SK-N-SH (cell line): Measurements from ENCODE around the gene TAOK3.

Experiments
- EP300 ChIP-seq, 2 experiments: IDR thresholded peaks; 2 replicates each; pipeline versions ENCODE4 v1.4.0 to v1.6.1; 2012; ENCODE audit warnings: borderline replicate concordance in 1 of 2, low read depth in 1 of 2, low read length in 1 of 2
- EZH2phosphoT487 ChIP-seq: fragments of 200-600 bp; sonication (generic); IDR thresholded peaks from 2 replicates; pipeline ENCODE4 v1.6.1; 2017; ENCODE audit warnings: low read depth, mixed run types, mild to moderate bottlenecking, antibody characterized with exemption, moderate library complexity, borderline replicate concordance
- PBX3 ChIP-seq: IDR thresholded peaks from 2 replicates; pipeline ENCODE4; 2012
- POLR2AphosphoS5 ChIP-seq: IDR thresholded peaks from 2 replicates; pipeline ENCODE4 v1.6.1; 2012; ENCODE audit warnings: low read depth, low read length
- TAF1 ChIP-seq: IDR thresholded peaks from 2 replicates; pipeline ENCODE4 v1.6.1; 2012; ENCODE audit warnings: low read depth, mild to moderate bottlenecking, low read length, moderate library complexity, borderline replicate concordance
- TCF12 ChIP-seq: IDR thresholded peaks from 2 replicates; pipeline ENCODE4 v1.4.0; 2012
- YY1 ChIP-seq: IDR thresholded peaks from 2 replicates; pipeline ENCODE4 v1.4.0; 2012; ENCODE audit warnings: low read depth, mild to moderate bottlenecking
- TF ChIP-seq, protein P1 (sequence below): fragments of 200-600 bp; sonication (generic); IDR thresholded peaks from 2 replicates; pipeline ENCODE4 v1.6.1; 2017; ENCODE audit warnings: antibody characterized with exemption, mild to moderate bottlenecking, moderate library complexity

DNA sequence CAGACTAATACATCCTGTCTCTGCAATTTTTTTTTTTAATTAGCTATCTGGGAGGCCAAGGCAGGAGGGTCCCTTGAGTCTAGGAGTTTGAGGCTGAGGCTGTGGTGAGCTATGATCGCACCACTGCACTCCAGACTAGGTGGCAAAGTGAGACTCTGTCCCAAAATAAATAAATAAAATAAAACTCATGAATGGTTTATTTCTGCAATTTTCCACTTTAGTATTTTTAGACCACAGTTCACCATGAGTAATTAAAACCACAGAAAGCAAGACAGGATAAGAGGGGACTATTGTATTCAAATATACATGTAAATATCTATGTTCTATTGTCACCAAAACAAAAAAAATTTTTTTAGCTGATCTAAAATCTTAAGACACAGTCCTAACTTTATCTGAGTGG is 17.8 kb downstream of the TAOK3 start:
- TF ChIP-seq, protein P1, sequence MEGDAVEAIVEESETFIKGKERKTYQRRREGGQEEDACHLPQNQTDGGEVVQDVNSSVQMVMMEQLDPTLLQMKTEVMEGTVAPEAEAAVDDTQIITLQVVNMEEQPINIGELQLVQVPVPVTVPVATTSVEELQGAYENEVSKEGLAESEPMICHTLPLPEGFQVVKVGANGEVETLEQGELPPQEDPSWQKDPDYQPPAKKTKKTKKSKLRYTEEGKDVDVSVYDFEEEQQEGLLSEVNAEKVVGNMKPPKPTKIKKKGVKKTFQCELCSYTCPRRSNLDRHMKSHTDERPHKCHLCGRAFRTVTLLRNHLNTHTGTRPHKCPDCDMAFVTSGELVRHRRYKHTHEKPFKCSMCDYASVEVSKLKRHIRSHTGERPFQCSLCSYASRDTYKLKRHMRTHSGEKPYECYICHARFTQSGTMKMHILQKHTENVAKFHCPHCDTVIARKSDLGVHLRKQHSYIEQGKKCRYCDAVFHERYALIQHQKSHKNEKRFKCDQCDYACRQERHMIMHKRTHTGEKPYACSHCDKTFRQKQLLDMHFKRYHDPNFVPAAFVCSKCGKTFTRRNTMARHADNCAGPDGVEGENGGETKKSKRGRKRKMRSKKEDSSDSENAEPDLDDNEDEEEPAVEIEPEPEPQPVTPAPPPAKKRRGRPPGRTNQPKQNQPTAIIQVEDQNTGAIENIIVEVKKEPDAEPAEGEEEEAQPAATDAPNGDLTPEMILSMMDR, result no peak
- TF ChIP-seq PBX3, result no peak
- TF ChIP-seq YY1, result no peak
- no peak for TF ChIP-seq TAF1
- TF ChIP-seq TCF12, result no peak
- TF ChIP-seq EZH2phosphoT487, result no peak
- TF ChIP-seq EP300 (IDR thresholded peaks at IDR 0.05; ENCODE audit: borderline replicate concordance in 1 of 2, low read depth in 1 of 2, low read length in 1 of 2), result no peak
- TF ChIP-seq POLR2AphosphoS5, result no peak
